Measurements from ENCODE around the gene CA4.

GRCh38 chr17:60164164-60164563, 14.4 kb downstream of the CA4 start:
- TF ChIP-seq CTCF (IDR thresholded peaks at IDR 0.05), result no peak
- TF ChIP-seq EZH2 (IDR thresholded peaks at IDR 0.05), result no peak
